HG02571 (cell line): Measurements from ENCODE around the gene CLCA1.

Experiments
- ATAC-seq: cut with Tn5 transposase; IDR thresholded peaks from one replicate; pipeline ENCODE4 v1.9.1; 2021; ENCODE audit warnings: mild to moderate bottlenecking, moderate library complexity; ENCODE audit not compliant: unreplicated experiment

CLCA1 gene

GRCh38 chr1:86460998-86461397 lies 7.7 kb upstream of the CLCA1 start:
- ATAC-seq: no peak

- no peak for ATAC-seq
Measured at GRCh38 chr1:86461482-86461881, 7.2 kb upstream of the CLCA1 start.

- ATAC-seq: no peak
Measured at GRCh38 chr1:86464819-86465218, 3.9 kb upstream of the CLCA1 start.

GRCh38 chr1:86466109-86466844 lies 2.5 kb upstream of the CLCA1 start:
- ATAC-seq: no peak

- ATAC-seq: no peak
Measured at GRCh38 chr1:86466986-86467385, 1.7 kb upstream of the CLCA1 start.

GRCh38 chr1:86470859-86471258 lies 2.1 kb downstream of the CLCA1 start:
- ATAC-seq: no peak

GRCh38 chr1:86471291-86471690 lies 2.6 kb downstream of the CLCA1 start:
- no peak for ATAC-seq

- no peak for ATAC-seq
Measured at GRCh38 chr1:86472152-86472551, 3.4 kb downstream of the CLCA1 start.

GRCh38 chr1:86472767-86473166 lies 4.0 kb downstream of the CLCA1 start:
- no peak for ATAC-seq

- ATAC-seq: no peak
Measured at GRCh38 chr1:86477256-86477655, 8.5 kb downstream of the CLCA1 start.

- ATAC-seq: no peak
Measured at GRCh38 chr1:86477682-86478081, 9.0 kb downstream of the CLCA1 start.

GRCh38 chr1:86478416-86479156 lies 9.9 kb downstream of the CLCA1 start:
- ATAC-seq: no peak

GRCh38 chr1:86481966-86482365 lies 13.2 kb downstream of the CLCA1 start:
- ATAC-seq: no peak

- no peak for ATAC-seq
Measured at GRCh38 chr1:86487131-86487810, 18.5 kb downstream of the CLCA1 start.

GRCh38 chr1:86487811-86488141 lies 19.0 kb downstream of the CLCA1 start:
- ATAC-seq: no peak

- no peak for ATAC-seq
Measured at GRCh38 chr1:86489242-86489878, 20.6 kb downstream of the CLCA1 start.

GRCh38 chr1:86491171-86491950 lies 22.6 kb downstream of the CLCA1 start:
- ATAC-seq: no peak

GRCh38 chr1:86498281-86498680 lies 29.6 kb downstream of the CLCA1 start:
- ATAC-seq: no peak

- no peak for ATAC-seq
Measured at GRCh38 chr1:86499987-86500593, 31.4 kb downstream of the CLCA1 start.

- no peak for ATAC-seq
Measured at GRCh38 chr1:86500714-86501113, 32.0 kb downstream of the CLCA1 start.
